SIG-M5 (cell line): ENCODE measurements around the gene OSBPL6.
"Not testable (repeated sequence)": the region's sequence is repeated elsewhere in the genome, so short reads cannot be mapped to it uniquely, and the experiment has no call there.

ENCODE experiments used
- DNase-seq: peaks from one replicate; lab custom pipeline; 2025; lab: John Stamatoyannopoulos, UW

OSBPL6 gene

DNA sequence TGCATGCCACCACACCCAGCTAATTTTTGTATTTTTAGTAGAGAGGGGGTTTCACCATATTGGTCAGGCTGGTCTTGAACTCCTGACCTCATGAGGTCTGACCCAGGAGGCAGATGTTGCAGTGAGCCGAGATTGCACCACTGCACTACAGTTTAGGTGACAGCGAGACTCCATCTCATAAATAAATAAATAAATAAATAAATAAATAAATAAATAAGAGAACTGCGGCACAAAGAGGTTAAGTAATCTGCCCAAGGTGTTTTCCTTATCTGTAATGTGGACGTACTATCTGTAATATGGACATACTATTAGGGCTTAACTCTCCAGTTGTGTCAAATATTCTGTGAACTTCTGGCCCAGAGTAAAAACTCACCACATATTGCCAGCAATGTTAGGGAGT, 4.1 kb downstream of the OSBPL6 start:
- not testable (repeated sequence) for DNase-seq

DNA sequence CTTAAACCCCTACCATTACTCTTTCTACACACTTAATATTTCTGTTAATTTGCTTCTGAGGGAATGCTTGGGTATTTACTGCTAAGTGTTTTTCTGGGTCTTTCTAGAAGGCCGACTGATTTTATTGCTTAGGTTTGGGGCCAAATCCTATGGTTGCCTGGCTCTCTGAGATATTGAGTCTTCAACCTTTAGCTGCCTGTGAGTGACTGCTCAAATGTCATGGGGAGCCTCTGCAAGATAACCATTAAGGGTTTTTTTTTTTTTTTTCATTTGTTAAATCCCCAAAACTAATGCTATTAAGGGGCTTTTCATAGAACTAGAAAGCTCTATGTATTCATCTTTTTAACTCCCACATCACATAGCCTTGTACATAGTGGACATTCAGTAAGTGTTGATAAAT, 5.0 kb downstream of the OSBPL6 start:
- DNase-seq: no peak

DNA sequence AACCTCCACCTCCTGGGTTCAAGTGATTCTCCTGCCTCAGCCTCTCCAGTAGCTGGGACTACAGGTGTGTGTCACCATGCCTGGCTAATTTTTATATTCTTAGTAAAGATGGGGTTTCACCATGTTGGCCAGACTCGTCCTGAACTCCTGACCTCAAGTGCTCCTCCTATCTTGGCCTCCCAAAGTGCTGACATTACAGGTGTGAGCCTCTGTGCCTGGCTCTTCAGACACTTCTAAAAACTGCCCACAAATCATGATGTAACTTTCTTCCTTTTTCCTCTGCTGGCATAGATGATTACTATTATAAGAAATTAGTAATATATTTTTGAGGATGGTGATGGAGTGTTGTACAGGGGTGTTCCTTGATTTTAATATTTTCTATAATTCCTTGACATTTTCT, 6.0 kb downstream of the OSBPL6 start:
- DNase-seq: no peak

DNA sequence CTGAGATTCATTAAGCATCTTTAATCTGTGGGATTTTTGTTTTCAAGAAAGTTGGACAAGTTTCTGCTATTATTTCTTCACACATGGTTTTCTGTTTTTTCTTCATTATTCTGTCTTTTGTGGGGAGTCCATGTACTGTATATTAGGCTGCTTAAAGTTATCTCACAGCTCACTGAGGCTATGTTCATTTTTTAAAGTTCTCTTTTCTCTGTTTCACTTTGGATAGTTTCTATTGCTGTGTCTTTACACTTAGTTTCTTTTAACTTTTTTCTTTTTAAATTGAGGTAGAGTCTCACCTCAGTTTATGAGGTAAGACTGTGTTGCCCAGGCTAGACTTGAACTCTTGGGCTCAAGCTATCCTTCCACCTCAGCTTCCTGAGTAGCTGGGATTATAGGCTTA, 8.6 kb downstream of the OSBPL6 start:
- DNase-seq: no peak

DNA sequence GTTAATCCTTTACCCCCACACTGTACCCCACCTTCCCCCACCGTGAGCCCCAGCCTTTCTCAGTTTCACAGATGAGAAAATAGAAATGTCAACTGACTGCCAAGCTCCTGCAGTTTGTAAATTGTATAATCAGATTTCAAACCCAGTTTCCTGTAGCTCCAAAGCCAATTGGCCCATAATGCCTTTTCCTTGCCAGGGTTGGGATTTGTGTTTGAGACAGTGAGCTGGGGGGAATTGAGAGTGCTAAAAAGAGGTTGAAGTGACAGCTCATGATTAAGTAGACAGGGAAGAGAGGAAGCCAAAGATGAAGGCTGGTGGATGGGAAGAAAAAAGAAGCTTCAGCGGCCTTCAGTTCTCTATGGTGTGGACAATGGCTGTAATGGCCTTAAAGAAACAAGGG, 10.7 kb downstream of the OSBPL6 start:
- DNase-seq: no peak

DNA sequence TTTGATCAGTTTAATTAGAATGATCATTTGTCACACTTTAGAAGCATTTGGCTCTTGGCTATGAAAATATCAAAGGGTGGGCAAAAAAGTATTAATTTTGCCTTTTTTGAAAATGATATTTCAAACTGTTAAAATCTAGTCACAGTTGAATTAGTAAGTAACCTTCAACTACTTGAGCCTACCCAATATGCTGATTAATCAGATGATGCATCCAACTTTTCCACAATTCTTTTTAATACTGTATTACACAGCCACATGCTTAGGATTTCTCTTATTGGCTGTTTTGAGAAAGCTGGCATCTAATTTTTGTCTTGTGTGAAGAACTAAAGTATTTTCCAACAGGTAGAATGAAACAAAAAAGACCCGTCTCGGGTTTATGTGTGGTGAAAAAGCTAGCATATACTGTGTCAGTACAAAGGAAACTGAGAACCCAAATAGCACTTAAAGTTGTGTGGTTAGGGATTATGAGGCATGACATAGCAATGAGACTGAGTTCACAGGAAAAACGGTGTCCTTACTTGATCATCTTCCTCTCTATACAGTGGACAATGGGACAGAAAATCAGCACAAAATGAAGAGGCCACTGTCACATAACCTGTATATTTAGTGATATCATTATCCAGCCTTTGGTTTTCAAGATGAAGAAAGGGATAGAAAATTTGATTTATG, 11.7 kb downstream of the OSBPL6 start:
- no peak for DNase-seq

DNA sequence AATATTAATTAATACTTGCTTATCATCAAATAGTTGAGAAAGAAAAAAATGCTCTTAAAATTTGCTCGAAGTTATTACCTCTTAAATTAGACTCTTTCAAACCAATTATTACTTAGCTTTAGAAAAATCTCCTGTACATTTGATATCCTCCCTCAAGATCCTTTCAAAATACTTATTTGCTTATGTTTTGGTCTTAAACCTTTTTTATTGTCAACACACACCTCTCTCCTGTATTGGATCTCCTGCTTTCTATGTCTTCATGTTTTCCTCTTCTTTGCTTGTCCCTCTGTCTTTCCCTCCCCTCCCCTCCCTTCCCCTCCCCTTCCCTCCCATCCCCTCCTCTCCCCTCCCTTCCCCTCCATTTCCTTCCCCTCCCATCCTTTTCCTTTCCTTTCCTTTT, 14.0 kb downstream of the OSBPL6 start:
- DNase-seq: no peak

DNA sequence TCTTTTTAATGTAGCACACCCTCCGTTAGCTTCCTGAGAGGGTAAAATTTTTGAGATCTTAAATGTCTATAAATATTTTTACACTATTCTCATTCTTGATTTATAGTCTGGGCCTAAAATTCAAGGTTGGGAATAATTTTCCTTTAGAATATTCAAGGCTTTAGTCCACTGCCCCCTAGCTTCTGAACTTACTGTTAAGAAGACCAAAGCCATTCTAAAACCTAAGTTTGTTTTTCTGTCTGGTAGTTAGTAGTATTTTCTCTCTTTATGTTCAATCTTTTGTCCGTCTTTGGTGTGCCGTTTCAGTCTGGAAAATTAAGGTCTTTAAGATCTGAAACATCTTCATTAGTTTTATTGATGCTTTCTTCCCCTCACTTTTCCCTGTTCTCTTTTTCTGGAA, 14.5 kb downstream of the OSBPL6 start:
- no peak for DNase-seq

DNA sequence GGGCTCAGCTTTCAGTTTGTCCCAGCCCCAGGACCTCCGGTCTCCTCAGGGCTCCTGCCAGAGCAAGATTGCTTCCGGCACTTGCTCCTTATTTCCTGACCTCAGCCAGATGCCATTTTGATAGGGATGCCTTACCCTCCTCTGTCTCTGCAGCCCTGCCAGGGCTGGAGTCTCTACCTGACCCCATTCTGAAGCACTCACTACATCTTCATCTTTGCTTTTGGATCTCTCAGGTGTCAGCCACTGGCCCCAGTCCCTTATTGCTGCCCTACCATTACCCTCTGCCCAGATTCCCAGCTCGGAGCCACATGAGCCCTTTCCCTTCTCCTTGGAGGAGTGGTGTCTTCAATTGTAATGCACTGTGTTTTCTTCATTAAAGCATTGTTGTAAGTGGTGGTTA, 17.1 kb downstream of the OSBPL6 start:
- DNase-seq: no peak

DNA sequence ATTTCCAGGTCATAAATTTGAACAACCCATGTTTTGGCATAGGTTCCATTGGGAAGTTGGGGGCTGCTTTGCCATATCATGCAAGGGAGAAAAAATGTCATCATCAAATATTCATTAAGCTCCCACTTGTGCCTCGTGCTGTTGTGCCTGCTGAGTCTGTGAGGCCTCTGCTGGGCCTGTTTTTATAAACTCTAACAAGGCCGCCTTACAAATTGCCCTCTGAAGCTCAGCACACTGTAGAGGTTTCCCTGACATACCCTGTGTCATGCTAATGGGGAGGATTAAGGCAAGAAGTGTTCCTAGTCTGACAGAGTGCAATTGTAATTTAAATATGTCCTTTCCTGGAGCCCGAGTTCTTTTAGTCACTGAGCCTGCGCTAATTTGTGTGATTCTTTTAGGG, 17.6 kb downstream of the OSBPL6 start:
- DNase-seq: no peak

DNA sequence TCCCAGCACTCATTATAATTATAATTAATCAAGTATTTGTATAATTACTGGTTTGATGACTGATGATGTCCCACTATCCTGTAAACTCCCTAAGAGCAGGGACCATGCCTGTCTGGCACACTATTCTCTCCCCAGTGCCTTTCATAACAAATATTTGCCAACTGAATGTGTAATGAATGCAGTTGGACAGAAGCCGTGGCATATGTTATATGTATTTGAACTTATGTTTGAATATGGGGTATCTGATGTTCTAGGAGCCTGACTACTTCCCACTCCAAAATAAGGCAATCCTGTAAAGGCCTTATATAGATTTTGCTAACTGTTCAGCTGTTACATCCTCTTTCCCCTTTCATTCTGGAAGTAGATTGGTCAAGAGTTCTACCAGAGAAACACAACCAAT, 19.7 kb downstream of the OSBPL6 start:
- no peak for DNase-seq

DNA sequence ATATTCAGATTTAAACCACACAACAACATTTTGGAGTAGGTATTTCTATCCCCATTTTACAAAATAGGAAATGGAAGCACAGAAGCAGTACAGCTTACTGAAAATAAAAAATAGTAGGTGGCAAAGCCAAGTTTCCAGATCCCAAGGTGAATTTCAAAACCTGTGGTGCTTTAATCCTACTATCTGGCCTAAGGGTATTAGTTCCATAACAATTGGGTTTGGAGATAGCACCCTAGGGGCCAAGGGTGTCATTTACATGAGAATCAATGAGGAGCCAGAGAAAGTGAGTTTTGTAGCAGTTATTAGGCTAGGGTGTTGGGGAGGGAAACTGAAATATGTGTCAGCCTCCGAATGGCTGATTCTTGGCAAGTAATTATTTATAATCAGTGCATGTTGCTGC, 24.9 kb downstream of the OSBPL6 start:
- no peak for DNase-seq

DNA sequence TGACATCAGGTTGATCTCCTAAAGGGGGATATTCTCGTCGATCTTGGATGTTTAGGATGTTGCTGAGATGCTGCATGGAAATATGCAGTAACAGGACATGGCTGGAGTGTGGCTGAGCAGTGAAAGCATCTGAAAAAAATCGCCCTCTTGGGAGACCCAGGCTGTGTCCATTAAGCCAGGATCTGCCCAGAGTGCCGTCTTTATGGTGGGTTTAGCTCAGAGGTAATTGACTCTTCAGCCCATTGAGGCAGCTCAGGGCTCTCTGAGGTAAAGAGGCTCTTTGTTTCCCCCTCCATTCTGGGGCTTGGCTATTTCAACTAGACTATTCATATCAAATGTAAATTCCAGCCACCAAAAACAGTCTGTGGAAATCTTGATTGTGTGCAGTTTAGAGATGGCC, 26.5 kb downstream of the OSBPL6 start:
- no peak for DNase-seq

DNA sequence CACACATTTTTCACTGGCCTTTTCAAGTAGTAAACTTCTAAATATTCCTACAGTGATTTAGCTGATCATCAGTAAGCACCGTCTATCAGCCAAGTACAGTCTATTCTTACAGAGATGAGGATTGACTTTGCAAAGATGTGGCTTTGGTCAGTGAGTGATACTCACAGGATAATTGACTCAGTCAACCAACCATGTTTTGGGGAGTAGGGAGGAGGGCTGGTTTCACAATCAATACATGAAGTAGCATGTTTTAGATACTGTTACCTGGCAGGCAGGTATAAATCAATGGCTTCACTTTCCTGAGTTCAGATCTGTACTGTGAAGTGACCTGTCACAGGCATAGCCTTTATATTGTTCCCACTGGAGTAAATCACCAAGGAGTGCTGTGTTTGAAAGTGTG, 27.2 kb downstream of the OSBPL6 start:
- no peak for DNase-seq

DNA sequence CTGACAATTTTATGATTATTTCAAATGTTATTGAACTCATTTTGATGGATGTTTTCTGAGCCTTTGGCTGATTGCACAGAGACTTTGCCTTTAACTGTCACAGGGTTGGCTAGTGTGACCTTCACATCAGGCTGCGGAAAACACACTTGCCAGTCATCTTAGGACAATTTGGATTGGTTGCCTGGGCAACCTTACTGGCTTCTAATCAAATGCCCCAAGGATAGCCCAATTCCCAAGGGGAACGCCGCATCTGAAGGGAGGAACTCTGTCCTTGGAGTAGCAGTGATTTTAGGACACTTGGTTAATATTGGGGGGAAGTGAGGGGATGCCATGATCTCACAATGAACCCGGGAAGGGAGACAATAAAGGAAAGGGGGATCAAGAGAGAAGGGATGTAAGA, 29.5 kb downstream of the OSBPL6 start:
- no peak for DNase-seq

DNA sequence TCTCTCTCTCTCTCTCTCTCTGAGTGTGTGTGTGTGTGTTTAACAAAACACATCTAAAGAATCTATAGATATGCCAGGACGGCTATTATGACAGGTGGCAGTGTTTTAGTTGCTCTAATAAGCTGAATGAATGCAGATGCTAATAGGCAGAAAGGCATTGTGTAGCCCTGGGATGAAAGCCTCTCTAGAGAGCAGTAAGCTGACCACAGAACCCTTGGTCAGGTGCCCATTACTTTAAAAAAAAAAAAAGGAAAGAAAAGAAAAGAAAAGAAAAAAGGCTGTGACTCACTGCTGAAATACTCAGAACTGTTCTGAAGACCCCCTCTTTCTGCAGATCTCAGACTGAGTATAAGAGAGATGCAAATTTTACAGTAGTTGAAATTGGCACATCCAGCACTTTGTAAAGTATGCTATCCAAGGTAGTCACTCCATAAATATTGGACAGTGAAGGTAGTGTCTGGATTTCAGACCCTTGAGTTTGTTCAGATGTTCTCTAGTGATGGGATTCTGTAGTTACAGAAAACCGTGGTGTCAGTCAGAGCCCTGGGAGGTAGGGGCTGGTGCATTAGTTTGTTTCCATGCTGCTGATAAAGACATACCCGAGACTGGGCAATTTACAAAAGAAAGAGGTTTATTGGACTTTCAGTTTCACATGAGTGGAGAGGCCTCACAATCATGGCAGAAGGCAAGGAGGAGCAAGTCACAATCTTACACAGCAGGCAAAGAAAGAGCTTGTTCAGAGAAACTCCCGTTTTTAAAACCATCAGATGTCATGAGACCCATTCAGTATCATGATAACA, 30.9 kb downstream of the OSBPL6 start:
- no peak for DNase-seq

DNA sequence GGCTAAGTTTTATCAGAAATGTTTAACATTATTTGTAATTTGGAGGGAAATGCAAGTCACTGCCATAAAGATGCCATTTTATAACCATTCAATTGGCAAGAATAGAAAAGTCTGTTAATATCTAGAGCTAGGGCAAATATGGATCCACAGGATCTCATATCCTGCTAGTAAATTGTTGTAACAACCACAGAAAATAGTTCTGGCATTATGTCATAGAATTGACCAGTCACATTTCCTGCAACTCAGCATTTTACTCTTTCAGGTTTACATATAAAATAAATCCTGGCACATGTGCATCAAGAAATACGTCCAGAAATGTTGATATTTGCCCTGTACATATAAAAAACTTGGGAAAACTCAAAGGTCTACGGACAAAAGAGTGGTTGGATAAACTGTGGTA, 32.9 kb downstream of the OSBPL6 start:
- no peak for DNase-seq

DNA sequence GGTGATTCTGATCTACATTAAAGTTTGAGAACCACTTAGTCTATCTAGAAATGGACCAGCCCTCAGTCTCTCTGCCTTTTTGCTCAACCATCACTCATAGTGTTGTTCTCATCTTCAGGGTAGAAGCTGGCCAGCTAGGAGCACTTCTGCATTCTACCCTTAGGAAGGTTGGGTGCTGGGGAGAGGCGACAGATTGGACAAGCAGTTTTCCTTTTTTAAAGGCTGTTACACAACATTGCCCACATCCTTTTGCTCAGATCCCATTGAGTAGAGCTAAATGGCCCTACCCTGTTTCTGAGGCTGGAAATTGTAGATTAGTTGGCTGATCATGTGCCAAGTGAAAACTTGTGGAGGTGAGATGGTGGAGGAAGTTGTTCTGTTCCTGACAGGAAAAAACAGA, 35.6 kb downstream of the OSBPL6 start:
- peak; percentile 34 for DNase-seq

DNA sequence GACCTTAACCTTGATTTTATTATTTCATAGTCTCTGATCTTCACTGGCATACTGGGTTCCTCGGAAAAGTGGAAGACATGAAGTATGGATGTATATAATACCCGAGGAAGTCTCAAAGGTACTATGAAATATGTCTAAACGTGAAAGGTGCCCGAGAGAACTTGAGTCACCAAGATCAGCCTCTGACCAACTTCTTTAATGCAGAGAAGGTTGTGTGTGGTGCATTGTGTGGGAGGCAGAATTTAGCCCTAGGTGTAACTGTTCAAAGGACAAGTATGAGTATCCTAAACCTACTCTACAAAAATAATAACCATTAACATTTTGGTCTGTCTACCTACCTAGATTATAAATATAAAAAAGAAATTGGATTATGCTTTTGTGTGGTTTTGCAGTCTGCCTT, 36.1 kb downstream of the OSBPL6 start:
- no peak for DNase-seq

DNA sequence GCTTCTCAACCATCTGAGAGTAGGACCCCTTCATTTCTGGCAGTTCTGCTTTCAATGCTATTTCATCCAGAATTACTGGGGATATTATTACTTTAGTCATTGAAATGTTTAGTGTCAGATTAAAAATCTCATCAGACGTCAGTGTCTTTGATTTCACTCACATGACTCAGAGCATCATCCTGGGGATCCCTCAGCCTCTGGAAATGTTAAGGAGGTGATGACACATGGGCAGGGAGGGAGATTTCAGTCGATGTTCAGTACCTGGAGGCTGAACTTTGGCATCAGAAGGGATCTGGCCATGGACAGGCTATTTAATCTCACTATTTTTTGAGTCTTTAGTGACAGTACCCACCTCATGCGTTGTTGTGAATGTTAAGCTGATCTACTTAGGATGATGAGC, 39.1 kb downstream of the OSBPL6 start:
- no peak for DNase-seq

DNA sequence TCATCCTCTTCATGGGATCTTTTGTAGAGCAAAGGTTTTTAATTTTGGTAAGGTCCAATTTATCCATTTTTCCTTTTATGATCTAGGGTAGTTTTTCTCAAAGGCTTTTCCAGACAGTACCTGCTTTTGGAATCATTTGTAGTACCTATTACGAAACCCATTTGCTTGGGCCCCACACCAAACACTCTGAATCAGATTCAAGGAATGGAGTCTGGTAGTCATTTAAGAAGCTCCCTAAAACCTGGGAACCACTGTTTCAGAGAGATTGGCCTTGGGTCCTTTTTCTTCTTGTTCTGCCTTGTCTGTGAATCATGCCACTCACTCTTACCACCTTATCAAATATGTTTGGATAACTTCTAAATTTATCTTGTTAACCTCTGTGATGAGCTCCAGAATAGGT, 40.3 kb downstream of the OSBPL6 start:
- no peak for DNase-seq

DNA sequence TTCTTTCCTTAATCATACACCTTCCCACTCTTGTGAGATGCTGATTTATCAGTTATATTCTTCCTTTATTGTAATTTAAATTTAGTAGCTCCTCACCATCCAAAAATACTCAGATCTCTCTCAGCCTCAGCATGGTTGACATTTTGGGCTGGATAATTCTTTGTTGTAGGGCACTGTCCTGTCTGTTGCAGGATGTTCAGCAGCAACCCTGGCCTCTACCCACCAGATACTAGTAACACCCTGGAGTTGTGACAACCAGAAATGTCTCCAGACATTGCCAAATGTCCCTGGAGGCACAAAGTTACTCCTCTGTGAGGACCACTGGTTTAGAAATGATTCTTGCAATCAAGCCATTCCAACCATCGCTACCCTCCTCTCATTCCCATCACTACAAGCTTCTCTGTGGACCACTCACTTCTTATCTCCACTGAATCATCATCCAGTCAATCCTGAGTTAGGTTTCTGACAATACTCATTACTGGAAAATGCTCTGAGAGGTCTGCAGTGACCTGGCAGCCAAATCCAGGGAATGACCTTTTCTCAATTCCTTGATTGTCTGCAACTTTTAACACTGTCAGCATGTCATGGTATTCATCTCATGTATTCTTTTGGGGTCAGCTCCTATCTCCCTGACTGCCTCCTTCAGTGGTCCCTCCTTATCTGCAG, 43.3 kb downstream of the OSBPL6 start:
- no peak for DNase-seq

DNA sequence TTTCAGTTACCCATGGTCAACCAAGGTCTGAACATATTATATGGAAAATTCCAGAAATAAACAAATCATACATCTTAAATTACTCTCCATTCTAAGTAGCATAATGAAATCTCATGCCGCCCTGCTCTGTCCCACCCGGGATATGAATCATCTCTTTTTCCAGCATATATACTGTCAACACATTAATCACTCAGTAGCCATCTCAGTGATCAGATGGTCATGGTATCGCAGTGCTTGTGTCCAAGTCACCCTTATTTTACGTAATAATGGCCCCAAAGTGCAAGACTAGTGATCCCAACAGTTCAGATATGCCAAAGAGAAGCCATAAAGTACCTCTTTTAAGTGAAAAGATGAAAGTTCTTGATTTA, 43.8 kb downstream of the OSBPL6 start:
- DNase-seq: no peak

DNA sequence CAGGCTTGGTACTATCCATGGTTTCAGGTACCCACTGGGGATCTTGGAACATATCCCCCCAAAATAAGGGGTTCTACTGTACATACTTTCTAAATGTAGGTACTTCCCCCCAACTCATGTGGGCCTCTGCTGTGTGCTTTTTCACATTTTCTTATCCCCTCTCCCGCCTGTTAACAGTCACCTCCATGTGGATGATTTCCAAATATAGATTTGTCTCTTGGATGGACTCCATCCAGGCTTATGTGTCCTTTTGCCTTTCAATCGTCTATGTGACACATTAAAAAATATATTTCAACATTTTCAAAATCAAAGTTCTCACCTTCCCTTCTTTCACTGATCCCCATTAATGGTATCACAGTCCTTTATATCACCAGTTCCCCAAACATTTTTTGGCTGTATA, 44.4 kb downstream of the OSBPL6 start:
- DNase-seq: no peak
